Measurements from ENCODE around the gene TIGAR.

GRCh38 chr12:4380332-4380731 is 59.3 kb downstream of the TIGAR start:
- TF ChIP-seq POLR2A (IDR thresholded peaks at IDR 0.05) (no peak), CTCF (IDR thresholded peaks at IDR 0.05) (no peak), EP300 (IDR thresholded peaks at IDR 0.05) (no peak)
